H1 (cell line): ENCODE results near the gene MT1F. TPM values are rescaled to one million over a fixed set of nuclear protein-coding genes. Genes with fewer than 3 reads are reported as not detected.

Source experiments
- CTCF ChIA-PET: fragments of 300-600 bp; sonication (Branson Sonifier 250); formaldehyde crosslinking; loops from one replicate; lab custom pipeline; 2021; ENCODE audit not compliant: partially characterized antibody; lab: Charles Lee
- POLR2A ChIA-PET: fragments of 300-600 bp; sonication (Branson Sonifier 250); formaldehyde crosslinking; loops from one replicate; lab custom pipeline; 2021; ENCODE audit warnings: inconsistent platforms; ENCODE audit not compliant: partially characterized antibody; lab: Charles Lee
- DNase-seq, 2 experiments: peaks; one replicate each; pipeline versions ENCODE4 v3.0.0 to v3.0.0-alpha.2; 2010 to 2022; ENCODE audit warnings: low spot score in 2 of 2, low read depth in 1 of 2, mixed read lengths in 1 of 2
- FAIRE-seq: peaks from 2 replicates; lab custom pipeline; 2011; peaks lifted over from hg19 to GRCh38; lab: Jason Lieb, UNC
- H2AFZ ChIP-seq: 2 replicates; pipeline ENCODE4 v1.8.1; 2012; ENCODE audit warnings: low read length, inconsistent platforms
- H2AK5ac ChIP-seq: 2 replicates; pipeline ENCODE4 v1.6.1; 2013; ENCODE audit warnings: low read depth, low read length
- H2BK120ac ChIP-seq: replicated peaks from 2 replicates; pipeline ENCODE3; 2013; ENCODE audit warnings: low read depth, low read length, inconsistent platforms
- H2BK12ac ChIP-seq: 2 replicates; pipeline ENCODE4 v1.6.1; 2013; ENCODE audit warnings: low read depth, low read length
- H2BK15ac ChIP-seq: 2 replicates; pipeline ENCODE4 v1.6.1; 2013; ENCODE audit warnings: low read length
- H2BK20ac ChIP-seq: 2 replicates; pipeline ENCODE4 v1.6.1; 2013; ENCODE audit warnings: low read length
- H2BK5ac ChIP-seq: 2 replicates; pipeline ENCODE4 v1.6.1; 2013; ENCODE audit warnings: low read depth, low read length
- H3K14ac ChIP-seq: 2 replicates; pipeline ENCODE4 v1.6.1; 2013; ENCODE audit warnings: inconsistent platforms; ENCODE audit not compliant: insufficient read length
- H3K18ac ChIP-seq: 2 replicates; pipeline ENCODE4 v1.6.1; 2013; ENCODE audit warnings: low read length; ENCODE audit errors: extremely low read depth
- H3K23ac ChIP-seq: 2 replicates; pipeline ENCODE4 v1.6.1; 2013; ENCODE audit warnings: inconsistent platforms; ENCODE audit not compliant: insufficient read length
- H3K23me2 ChIP-seq: 2 replicates; pipeline ENCODE4 v1.6.1; 2013; ENCODE audit warnings: low read depth, low read length
- H3K27ac ChIP-seq: 2 replicates; pipeline ENCODE4 v1.6.1; 2011; ENCODE audit warnings: low read depth, low read length, inconsistent platforms
- H3K27me3 ChIP-seq, 4 experiments: replicated peaks in 1 of 4; 1 replicate in 1 of 4; 2 replicates in 3 of 4; pipeline versions ENCODE4 v1.6.1 to v1.8.1; 2011 to 2013; ENCODE audit warnings: low read length in 3 of 4, mild to moderate bottlenecking in 3 of 4, inconsistent platforms in 2 of 4, mixed read lengths in 2 of 4, moderate library complexity in 1 of 4; ENCODE audit not compliant: control insufficient read depth in 3 of 4, insufficient read depth in 3 of 4; ENCODE audit errors: extremely low read depth in 1 of 4
- H3K36me3 ChIP-seq, 4 experiments: 2 replicates each; pipeline versions ENCODE4 v1.6.1 to v1.8.1; 2011 to 2013; ENCODE audit warnings: mild to moderate bottlenecking in 4 of 4, low read length in 3 of 4, moderate library complexity in 2 of 4, control low read depth in 1 of 4, inconsistent platforms in 1 of 4; ENCODE audit not compliant: insufficient read depth in 4 of 4, control insufficient read depth in 2 of 4
- H3K4ac ChIP-seq: replicated peaks from 2 replicates; pipeline ENCODE3; 2013; ENCODE audit warnings: low read length, low read depth, mixed read lengths, inconsistent platforms; ENCODE audit not compliant: insufficient read length
- H3K4me1 ChIP-seq, 4 experiments: replicated peaks in 1 of 4; 1 replicate in 1 of 4; 2 replicates in 3 of 4; pipeline versions ENCODE4 v1.6.1 to v1.8.1; 2011 to 2013; ENCODE audit warnings: low read length in 3 of 4, inconsistent platforms in 2 of 4, mixed read lengths in 1 of 4; ENCODE audit not compliant: insufficient read depth in 4 of 4, control insufficient read depth in 3 of 4
- H3K4me2 ChIP-seq, 2 experiments: 2 replicates each; pipeline versions ENCODE4 v1.6.1 to v1.8.1; 2011 to 2013; ENCODE audit warnings: low read depth in 2 of 2, low read length in 2 of 2, control low read depth in 1 of 2, inconsistent platforms in 1 of 2, mild to moderate bottlenecking in 1 of 2; ENCODE audit not compliant: insufficient read depth in 1 of 2
- H3K4me3 ChIP-seq, 4 experiments: fragments of 200-600, 300-600 bp in 1 of 4; sonication (generic), shearing (Covaris generic), sonication (Bioruptor Twin) in 1 of 4; 2 replicates each; pipeline versions ENCODE4 v1.5.1 to v1.8.1; 2011 to 2016; ENCODE audit warnings: low read length in 4 of 4, low read depth in 3 of 4, control low read depth in 2 of 4, inconsistent platforms in 2 of 4, mild to moderate bottlenecking in 2 of 4, mixed read lengths in 1 of 4, moderate library complexity in 1 of 4; ENCODE audit not compliant: insufficient read depth in 2 of 4; ENCODE audit errors: extremely low read depth in 1 of 4
- H3K56ac ChIP-seq: replicated peaks from 2 replicates; pipeline ENCODE3; 2013; ENCODE audit warnings: low read depth, mild to moderate bottlenecking, mixed read lengths, low read length, inconsistent platforms; ENCODE audit not compliant: insufficient read length
- H3K79me1 ChIP-seq: 2 replicates; pipeline ENCODE4 v1.6.1; 2013; ENCODE audit warnings: low read depth, low read length, control low read depth
- H3K79me2 ChIP-seq, 2 experiments: 2 replicates each; pipeline versions ENCODE4 v1.6.1 to v1.8.1; 2012 to 2013; ENCODE audit warnings: low read length in 2 of 2, mild to moderate bottlenecking in 2 of 2, inconsistent platforms in 1 of 2; ENCODE audit not compliant: insufficient read depth in 2 of 2, control insufficient read depth in 1 of 2
- H3K9ac ChIP-seq, 4 experiments: replicated peaks in 1 of 4; 1 replicate in 1 of 4; 2 replicates in 3 of 4; pipeline versions ENCODE4 v1.6.1 to v1.8.1; 2011 to 2013; ENCODE audit warnings: low read depth in 3 of 4, low read length in 3 of 4, control low read depth in 2 of 4, mild to moderate bottlenecking in 2 of 4, moderate library complexity in 2 of 4, inconsistent platforms in 1 of 4; ENCODE audit errors: extremely low read depth in 1 of 4
- H3K9me3 ChIP-seq, 2 experiments: 2 replicates each; pipeline versions ENCODE4 v1.6.1 to v1.8.1; 2012 to 2013; ENCODE audit warnings: mild to moderate bottlenecking in 2 of 2, moderate library complexity in 2 of 2, control low read depth in 1 of 2, inconsistent platforms in 1 of 2, low read depth in 1 of 2, low read length in 1 of 2, mixed read lengths in 1 of 2; ENCODE audit not compliant: insufficient read depth in 2 of 2
- H4K20me1 ChIP-seq, 2 experiments: replicated peaks in 1 of 2; 2 replicates each; pipeline versions ENCODE3 to v1.8.1; 2011 to 2013; ENCODE audit warnings: inconsistent platforms in 2 of 2, low read length in 2 of 2, mild to moderate bottlenecking in 1 of 2; ENCODE audit not compliant: insufficient read depth in 2 of 2, control insufficient read depth in 1 of 2
- H4K5ac ChIP-seq: 2 replicates; pipeline ENCODE4 v1.6.1; 2013; ENCODE audit warnings: low read length, low read depth, mixed read lengths, inconsistent platforms; ENCODE audit not compliant: insufficient read length
- H4K8ac ChIP-seq: 2 replicates; pipeline ENCODE4 v1.8.0; 2013; ENCODE audit warnings: mild to moderate bottlenecking, moderate library complexity, low read length, inconsistent platforms; ENCODE audit not compliant: insufficient read depth; ENCODE audit errors: extremely low read depth
- H4K91ac ChIP-seq: replicated peaks from 2 replicates; pipeline ENCODE3; 2013; ENCODE audit warnings: low read length, mixed read lengths, inconsistent platforms; ENCODE audit not compliant: insufficient read length
- ASH2L ChIP-seq: fragments of 200-600, 300-600 bp; sonication (generic); IDR thresholded peaks from one replicate; pipeline ENCODE4 v1.7.1; 2017; ENCODE audit warnings: low read length
- KDM4A ChIP-seq: IDR thresholded peaks from one replicate; pipeline ENCODE4 v1.7.1; 2012; ENCODE audit warnings: low read depth, mild to moderate bottlenecking, moderate library complexity, low read length, inconsistent platforms; ENCODE audit not compliant: severe bottlenecking
- MAX ChIP-seq: IDR thresholded peaks from 2 replicates; pipeline ENCODE4 v1.6.1; 2012; ENCODE audit warnings: inconsistent platforms
- PHF8 ChIP-seq: fragments of 200-600 bp; sonication (generic); conservative IDR thresholded peaks from 2 replicates; pipeline ENCODE4 v1.7.1; 2012; ENCODE audit warnings: low read depth, mild to moderate bottlenecking, inconsistent platforms, low read length, moderate library complexity
- POLR2A ChIP-seq, 2 experiments: IDR thresholded peaks; 1 replicate in 1 of 2; 2 replicates in 1 of 2; pipeline ENCODE4 v1.6.1; 2011; ENCODE audit warnings: low read depth in 2 of 2, low read length in 2 of 2, mild to moderate bottlenecking in 2 of 2; ENCODE audit errors: control extremely low read depth in 1 of 2
- RBBP5 ChIP-seq: IDR thresholded peaks from 2 replicates; pipeline ENCODE4 v1.7.1; 2012; ENCODE audit warnings: low read depth, mild to moderate bottlenecking, inconsistent platforms, low read length, moderate library complexity, borderline replicate concordance
- SUZ12 ChIP-seq: fragments of 200-600 bp; sonication (generic); IDR thresholded peaks from 2 replicates; pipeline ENCODE4 v1.6.1; 2012; ENCODE audit warnings: mild to moderate bottlenecking, inconsistent platforms, low read length, moderate library complexity, mixed read lengths
- TAF1 ChIP-seq: IDR thresholded peaks from 2 replicates; pipeline ENCODE4 v1.6.1; 2011; ENCODE audit warnings: mild to moderate bottlenecking, low read depth, low read length
- TAF7 ChIP-seq: optimal IDR thresholded peaks from 2 replicates; pipeline ENCODE3; 2011; ENCODE audit warnings: low read depth, mild to moderate bottlenecking, inconsistent platforms, low read length, moderate library complexity, borderline replicate concordance
- TBP ChIP-seq: IDR thresholded peaks from 2 replicates; pipeline ENCODE4 v1.6.1; 2011; ENCODE audit warnings: low read depth, low read length, improper control_type of control experiment
- WGBS, 2 experiments: shearing (Covaris generic) in 1 of 2; methylation state at CpG; one replicate each; pipeline versions ENCODE4 v1.1.6 to v1.1.7; 2013 to 2015; ENCODE audit warnings: low lambda C conversion rate in 2 of 2, mixed read lengths in 2 of 2, inconsistent platforms in 1 of 2, low coverage in 1 of 2, missing lambda C conversion rate in 1 of 2; ENCODE audit not compliant: insufficient replicate concordance in 2 of 2, insufficient coverage in 1 of 2, insufficient read length in 1 of 2; ENCODE audit errors: extremely low coverage in 1 of 2, missing lambda C conversion rate in 1 of 2; 5-methylcytosine and 5-hydroxymethylcytosine counted together
- polyA plus RNA-seq, 7 experiments: library from polyadenylated mRNA; depleted of rRNA in 3 of 7; stranded (reverse) in 5 of 7; unstranded in 2 of 7; fragments of >200 nt in 5 of 7; fragments of 200-250 nt in 2 of 7; gene quantifications; 1 replicate in 5 of 7; 2 replicates in 1 of 7; 4 replicates in 1 of 7; pipeline versions ENCODE4 v1.2.1 to v1.2.3, GENCODE V29; 2011 to 2013; ENCODE audit warnings: missing spikeins in 2 of 7, mixed read lengths in 2 of 7
- total RNA-seq: library from RNA; stranded (reverse); fragmentation: NEBNext Ultra II Directional; extraction: Animal tissue kit (Norgen Biotek cat#: 25700); gene quantifications from 2 replicates; pipeline ENCODE4 v1.2.1, GENCODE V29; 2021

The MT1F gene
- total and polyA plus RNA-seq, 2 of the 8 experiments (the other 6 are each of a cell fraction or from before 2014, with no cell fraction given), result 5.9 to 20.8 TPM

GRCh38 chr16:56681939-56682702 is 24.4 kb downstream of the MT1F start, which contains the start of gene MT1X:
MT1X (plus strand) TSS chr16:56682470; CDS start chr16:56682541, 71 bp downstream.
- Histone ChIP-seq H3K9me3 (no peaks in the 10 kb centered on the region), H2BK20ac (peak within 1 kb of the TSS; percentile 24; the same call in 1 of the 2 replicates), H4K8ac (no peak within 1 kb of the TSS), H3K23me2 (peaks cover 10% of the 10 kb centered on the region), H3K79me2 (no peaks in the 10 kb centered on the region), H4K20me1 (peaks cover 0 to 1% of the 10 kb centered on the region in 2 experiments), H2AK5ac (peak within 1 kb of the TSS; percentile 18; the same call in 1 of the 2 replicates), H3K4me1 (peaks cover 0 to 19% (median 8%) of the 10 kb centered on the region in 4 experiments; a peak in 6 of 7 replicates), H2BK12ac (peak within 1 kb of the TSS; percentile 75; the same call in 1 of the 2 replicates), H3K4me3 (peak within 1 kb of the TSS; percentile 57 to 77 (median 69)), H3K79me1 (no peaks in the 10 kb centered on the region; the same call in 1 of the 2 replicates), H3K9ac (peak within 1 kb of the TSS in 2 of 4 experiments; percentile 24 to 79; a peak in 4 of 7 replicates), H3K4ac (peak within 1 kb of the TSS; percentile 53), H2BK15ac (peak within 1 kb of the TSS; percentile 99), H3K36me3 (peaks cover 0 to 3% (median 0%) of the 10 kb centered on the region in 4 experiments; a peak in 1 of 8 replicates), H3K18ac (peak within 1 kb of the TSS; percentile 84), H3K14ac (no peak within 1 kb of the TSS), H2BK5ac (peak within 1 kb of the TSS; percentile 67; the same call in 1 of the 2 replicates), H3K27ac (no peak within 1 kb of the TSS), H3K4me2 (peak within 1 kb of the TSS; percentile 97 to 100), H3K23ac (no peak within 1 kb of the TSS), H3K56ac (no peak within 1 kb of the TSS), H2AFZ (peak within 1 kb of the TSS; percentile 98), H4K5ac (peak within 1 kb of the TSS; percentile 47), H2BK120ac (peak within 1 kb of the TSS; percentile 47), H3K27me3 (peaks cover 0 to 41% (median 24%) of the 10 kb centered on the region in 4 experiments; a peak in 5 of 7 replicates), H4K91ac (peak within 1 kb of the TSS; percentile 79)
- WGBS, 2 experiments, result 3% methylated on average over 49 of the region's 49 CpGs; no CpG with 5 or more reads in 1 of the 2 experiments
- FAIRE-seq, result no peak
- POLR2A ChIA-PET, result interaction anchor here (0.9 to 12.9 kb wide), 11 partner anchors 10 to 74 kb away, joined by 3 to 205 read pairs (median 6); partner anchors contain the start of genes MT1E, MT1G, MT1H and MT2A
- CTCF ChIA-PET, result interaction anchor here (0.8 to 4.5 kb wide), 6 partner anchors 10 to 52 kb away, joined by 3 to 37 read pairs (median 4); no protein-coding TSS in a partner anchor
- peak in 1 of 2 experiments; percentile 76 for DNase-seq
- TF ChIP-seq SUZ12 (peak; percentile 37; the same call in 1 of the 2 replicates), TBP (peak; percentile 87; the same call in 1 of the 2 replicates), PHF8 (0 out of 2 replicates have a peak, but pooled peaks have one; percentile 14), KDM4A (peak; percentile 86), TAF1 (no peak), TAF7 (no peak), POLR2A (IDR thresholded peaks at IDR 0.05; ENCODE audit: control extremely low read depth in 1 of 2, low read depth in 2 of 2, low read length in 2 of 2) (peak in 1 of 2 experiments; percentile 61; a peak in 2 of 3 replicates), MAX (peak; percentile 46; the same call in 1 of the 2 replicates), RBBP5 (peak; percentile 41; the same call in 1 of the 2 replicates), ASH2L (peak; percentile 27)
